HS-27A (cell line): Measurements from ENCODE around the gene TMEM165.
"Not testable (repeated sequence)": the region's sequence is repeated elsewhere in the genome, so short reads cannot be mapped to it uniquely, and the experiment has no call there.

Source experiments
- DNase-seq: peaks from one replicate; pipeline ENCODE4 v3.0.0-alpha.2; 2012; ENCODE audit warnings: low read depth, missing footprints

Gene TMEM165

GRCh38 chr4:55395529-55396307, at the start of gene TMEM165:
Gene TMEM165, plus strand, starts transcription at chr4:55395957. Its CDS starts 233 bp downstream, at chr4:55396190.
- peak; percentile 76 for DNase-seq

- peak; percentile 57 for DNase-seq
These were observed 49.5 kb upstream of the TMEM165 start, which contains the start of gene SRD5A3 for GRCh38 chr4:55345980-55346850. Gene SRD5A3, plus strand, starts transcription at chr4:55346242. Its CDS starts 95 bp downstream, at chr4:55346337.

GRCh38 chr4:55346851-55347255, 48.9 kb upstream of the TMEM165 start:
- no peak for DNase-seq

GRCh38 chr4:55347610-55348228, 48.0 kb upstream of the TMEM165 start:
- no peak for DNase-seq

- no peak for DNase-seq
These were observed 47.3 kb upstream of the TMEM165 start for GRCh38 chr4:55348466-55348865.

GRCh38 chr4:55350870-55351269, 44.9 kb upstream of the TMEM165 start:
- not testable (repeated sequence) for DNase-seq

GRCh38 chr4:55351824-55352223, 43.9 kb upstream of the TMEM165 start:
- DNase-seq, result no peak

- no peak for DNase-seq
These were observed 43.0 kb upstream of the TMEM165 start for GRCh38 chr4:55352726-55353125.

GRCh38 chr4:55353228-55353747, 42.5 kb upstream of the TMEM165 start:
- DNase-seq, result not testable (repeated sequence)

GRCh38 chr4:55354648-55355047, 41.1 kb upstream of the TMEM165 start:
- no peak for DNase-seq

- DNase-seq, result no peak
These were observed 40.2 kb upstream of the TMEM165 start for GRCh38 chr4:55355555-55355954.

- no peak for DNase-seq
These were observed 38.7 kb upstream of the TMEM165 start for GRCh38 chr4:55356991-55357461.

GRCh38 chr4:55358246-55358645, 37.5 kb upstream of the TMEM165 start:
- DNase-seq, result no peak

- no peak for DNase-seq
These were observed 37.1 kb upstream of the TMEM165 start for GRCh38 chr4:55358668-55359067.

GRCh38 chr4:55359397-55359916, 36.3 kb upstream of the TMEM165 start:
- no peak for DNase-seq

GRCh38 chr4:55362938-55363337, 32.8 kb upstream of the TMEM165 start:
- not testable (repeated sequence) for DNase-seq

GRCh38 chr4:55363691-55364351, 31.9 kb upstream of the TMEM165 start:
- DNase-seq, result no peak

GRCh38 chr4:55364691-55365344, 30.9 kb upstream of the TMEM165 start:
- DNase-seq, result no peak

- no peak for DNase-seq
These were observed 30.4 kb upstream of the TMEM165 start for GRCh38 chr4:55365345-55365728.

- DNase-seq, result no peak
These were observed 29.1 kb upstream of the TMEM165 start for GRCh38 chr4:55366621-55367020.
